Thyroid gland (tissue), 4 donors: Measurements from ENCODE around the gene TP73. TPM values are rescaled to one million over a fixed set of nuclear protein-coding genes. Genes with fewer than 3 reads are reported as not detected.

Experiments used
- DNase-seq, 2 donors: peaks; one replicate each; pipeline ENCODE4 v3.0.0-alpha.2; 2019
- H3K27ac ChIP-seq, 3 donors: fragments of 200-600 bp; sonication (generic); 1 replicate in 2 of 3; 2 replicates in 1 of 3; pipeline ENCODE4 v1.5.1; 2016 to 2019; ENCODE audit warnings: mild to moderate bottlenecking in 1 of 3, moderate library complexity in 1 of 3
- H3K27me3 ChIP-seq: fragments of 200-600 bp; sonication (generic); one replicate; pipeline ENCODE4 v1.5.1; 2019
- H3K36me3 ChIP-seq, 2 donors: fragments of 200-600 bp; sonication (generic); one replicate each; pipeline ENCODE4 v1.5.1; 2016 to 2019
- H3K4me1 ChIP-seq, 2 donors: fragments of 200-600 bp; sonication (generic); one replicate each; pipeline ENCODE4 v1.5.1; 2017 to 2019
- H3K4me3 ChIP-seq, 3 donors: fragments of 200-600 bp; sonication (generic); replicated peaks in 1 of 3; 1 replicate in 2 of 3; 2 replicates in 1 of 3; pipeline ENCODE4 v1.5.1; 2016; ENCODE audit warnings: mild to moderate bottlenecking in 1 of 3
- H3K9me3 ChIP-seq: fragments of 200-600 bp; sonication (generic); one replicate; pipeline ENCODE4 v1.5.1; 2017
- CTCF ChIP-seq, 6 experiments: fragments of 200-600 bp in 3 of 6; fragments of 450-650 bp in 3 of 6; sonication (generic) in 3 of 6; IDR thresholded peaks; one replicate each; pipeline ENCODE4 v1.5.1; 2016 to 2019; ENCODE audit warnings: antibody characterized with exemption in 6 of 6, mild to moderate bottlenecking in 2 of 6, inconsistent platforms in 1 of 6, moderate library complexity in 1 of 6
- POLR2A ChIP-seq, 2 donors: fragments of 450-650 bp; IDR thresholded peaks; one replicate each; pipeline ENCODE4 v1.6.1; 2017; ENCODE audit warnings: antibody characterized with exemption in 2 of 2, mild to moderate bottlenecking in 2 of 2, moderate library complexity in 1 of 2
- WGBS, 2 donors: methylation state at CpG; one replicate each; pipeline ENCODE4 v1.1.5; 2017; 5-methylcytosine and 5-hydroxymethylcytosine counted together
- intact Hi-C: fragments of 100-400 bp; cut with DNase I; formaldehyde crosslinking; loops from one replicate; pipeline ENCODE4 v1.15.1; 2023
- total RNA-seq, 4 donors: library from RNA; depleted of rRNA; stranded (reverse); fragments of >200 nt; gene quantifications; one replicate each; pipeline ENCODE4 v1.2.3, GENCODE V29; 2016

The TP73 gene
- total RNA-seq, 4 donors from 2014 or later, result 0.33 to 0.49 TPM; not detected in 2

GRCh38 chr1:3779912-3780416 is 127.6 kb downstream of the TP73 start:
- intact Hi-C loops, result no loop called here
- TF ChIP-seq POLR2A (IDR thresholded peaks at IDR 0.05) (no peak), CTCF (IDR thresholded peaks at IDR 0.05) (no peak)
- no peak for DNase-seq
- no peak overlapping the region for H3K27ac ChIP-seq
- H3K9me3 ChIP-seq, result no peaks in the 10 kb centered on the region
- peaks cover 26% of the 10 kb centered on the region in 2 donors for H3K4me1 ChIP-seq
- H3K4me3 ChIP-seq, result no peak overlapping the region
- H3K36me3 ChIP-seq, result peaks cover 46 to 56% of the 10 kb centered on the region in 2 donors
- no peaks in the 10 kb centered on the region for H3K27me3 ChIP-seq
- 94% methylated on average over 20 of the region's 20 CpGs for WGBS, 2 donors

- Histone ChIP-seq H3K36me3 (peaks cover 51 to 65% of the 10 kb centered on the region in 2 donors), H3K27ac (no peak overlapping the region), H3K9me3 (no peaks in the 10 kb centered on the region), H3K27me3 (no peaks in the 10 kb centered on the region), H3K4me3 (no peak overlapping the region), H3K4me1 (peaks cover 16 to 17% of the 10 kb centered on the region in 2 donors)
- DNase-seq, result no peak
- WGBS, 2 donors, result 93 to 95% methylated on average over 21 of the region's 21 CpGs
- no peak for TF ChIP-seq POLR2A (IDR thresholded peaks at IDR 0.05)
- no peak for TF ChIP-seq CTCF (IDR thresholded peaks at IDR 0.05)
- intact Hi-C loops, result no loop called here
Measured at GRCh38 chr1:3780901-3781300, 128.6 kb downstream of the TP73 start.

GRCh38 chr1:3783651-3784474 is 131.5 kb downstream of the TP73 start:
- intact Hi-C loops, result no loop called here
- DNase-seq, result no peak

GRCh38 chr1:3785045-3785444 is 132.7 kb downstream of the TP73 start:
- Histone ChIP-seq H3K36me3 (peaks cover 52 to 74% of the 10 kb centered on the region in 2 donors), H3K4me1 (no peaks in the 10 kb centered on the region), H3K27ac (no peak overlapping the region), H3K4me3 (no peak overlapping the region), H3K9me3 (no peaks in the 10 kb centered on the region), H3K27me3 (no peaks in the 10 kb centered on the region)
- 79 to 83% methylated on average over 12 to 13 of the region's 13 CpGs for WGBS, 2 donors
- no peak for TF ChIP-seq POLR2A (IDR thresholded peaks at IDR 0.05)
- no peak for TF ChIP-seq CTCF (IDR thresholded peaks at IDR 0.05)
- DNase-seq, result no peak
- intact Hi-C loops, result no loop called here

More at GRCh38 chr1:3783651-3784474, 131.5 kb downstream of the TP73 start:
- Histone ChIP-seq H3K36me3 (peaks cover 59 to 80% of the 10 kb centered on the region in 2 donors), H3K4me1 (no peaks in the 10 kb centered on the region), H3K9me3 (no peaks in the 10 kb centered on the region), H3K27ac (no peak overlapping the region), H3K27me3 (no peaks in the 10 kb centered on the region), H3K4me3 (no peak overlapping the region)
- WGBS, 2 donors, result 90 to 94% methylated on average over 29 to 30 of the region's 30 CpGs
- no peak for TF ChIP-seq POLR2A (IDR thresholded peaks at IDR 0.05)
- TF ChIP-seq CTCF (IDR thresholded peaks at IDR 0.05), result no peak
